Neural cell (in vitro differentiated cells): Measurements from ENCODE around the gene NT5E. TPM values are rescaled to one million over a fixed set of nuclear protein-coding genes. Genes with fewer than 3 reads are reported as not detected.
"Not testable (repeated sequence)": the region's sequence is repeated elsewhere in the genome, so short reads cannot be mapped to it uniquely, and the experiment has no call there.

ENCODE experiments used
- H2AFZ ChIP-seq: fragments of 200-600, 300-800 bp; sonication (generic), shearing (Covaris generic); 2 replicates; pipeline ENCODE4 v1.6.0; 2014; ENCODE audit warnings: low read depth, mild to moderate bottlenecking, antibody characterized with exemption, low read length, moderate library complexity
- H3F3A ChIP-seq: fragments of 200-600 bp; shearing (Covaris generic); 2 replicates; pipeline ENCODE4 v1.6.1; 2016; ENCODE audit warnings: mild to moderate bottlenecking, moderate library complexity, mixed read lengths, antibody characterized with exemption, low read length; ENCODE audit not compliant: insufficient read depth, poor library complexity, severe bottlenecking
- H3K27ac ChIP-seq: fragments of 200-600, 300-800 bp; sonication (generic), shearing (Covaris generic); 2 replicates; pipeline ENCODE4 v1.5.1; 2014; ENCODE audit warnings: mild to moderate bottlenecking, low read length, moderate library complexity
- H3K27me3 ChIP-seq: fragments of 300-800, 200-600 bp; sonication (generic), shearing (Covaris generic); 2 replicates; pipeline ENCODE4 v1.6.0; 2014; ENCODE audit warnings: mild to moderate bottlenecking, low read depth, low read length, moderate library complexity; ENCODE audit not compliant: insufficient read depth
- H3K36me3 ChIP-seq: fragments of 300-800, 200-600 bp; sonication (generic), shearing (Covaris generic); 2 replicates; pipeline ENCODE4 v1.5.1; 2014; ENCODE audit warnings: mild to moderate bottlenecking, antibody characterized with exemption, low read length, moderate library complexity; ENCODE audit not compliant: insufficient read depth
- H3K4me2 ChIP-seq: fragments of 300-800, 200-600 bp; sonication (generic), shearing (Covaris generic); 2 replicates; pipeline ENCODE4 v1.6.0; 2014; ENCODE audit warnings: mild to moderate bottlenecking, low read length
- H3K4me3 ChIP-seq: fragments of 300-800, 200-600 bp; sonication (generic), shearing (Covaris generic); 2 replicates; pipeline ENCODE4 v1.5.1; 2014; ENCODE audit warnings: mild to moderate bottlenecking, low read length, moderate library complexity
- H3K79me2 ChIP-seq: fragments of 200-600 bp; shearing (Covaris generic); replicated peaks from 2 replicates; pipeline ENCODE4 v1.6.0; 2014; ENCODE audit warnings: mild to moderate bottlenecking, low read length, moderate library complexity; ENCODE audit not compliant: insufficient read depth
- H3K9ac ChIP-seq: fragments of 300-800, 200-600 bp; sonication (generic), shearing (Covaris generic); 2 replicates; pipeline ENCODE4 v1.6.1; 2016; ENCODE audit warnings: mild to moderate bottlenecking, low read length, mixed read lengths
- H3K9me2 ChIP-seq: fragments of 200-600 bp; shearing (Covaris generic); 2 replicates; pipeline ENCODE4 v1.6.1; 2016; ENCODE audit warnings: mild to moderate bottlenecking, low read length, mixed read lengths; ENCODE audit not compliant: insufficient read depth
- H3K9me3 ChIP-seq: fragments of 200-600, 300-800 bp; sonication (generic), shearing (Covaris generic); 2 replicates; pipeline ENCODE4 v1.6.1; 2016; ENCODE audit warnings: mild to moderate bottlenecking, mixed run types, low read length, moderate library complexity, mixed read lengths
- H4K20me1 ChIP-seq: fragments of 200-600 bp; shearing (Covaris generic); 2 replicates; pipeline ENCODE4 v1.6.1; 2016; ENCODE audit warnings: mild to moderate bottlenecking, mixed run types; ENCODE audit not compliant: insufficient read depth
- EP300 ChIP-seq: fragments of 450-650 bp; conservative IDR thresholded peaks from 2 replicates; pipeline ENCODE4 v1.6.1; 2014; ENCODE audit warnings: antibody characterized with exemption, mild to moderate bottlenecking, moderate library complexity; ENCODE audit not compliant: poor library complexity, severe bottlenecking
- EZH2 ChIP-seq: fragments of 200-600, 300-800 bp; shearing (Covaris generic), sonication (generic); IDR thresholded peaks from 2 replicates; pipeline ENCODE4 v1.6.1; 2014; ENCODE audit warnings: antibody characterized with exemption, low read length, borderline replicate concordance, mild to moderate bottlenecking; ENCODE audit not compliant: insufficient read depth, poor library complexity, severe bottlenecking
- MXI1 ChIP-seq: fragments of 450-650 bp; conservative IDR thresholded peaks from 2 replicates; pipeline ENCODE4 v1.6.1; 2014; ENCODE audit warnings: antibody characterized with exemption, mild to moderate bottlenecking; ENCODE audit not compliant: poor library complexity, severe bottlenecking
- POLR2AphosphoS5 ChIP-seq: IDR thresholded peaks from 2 replicates; pipeline ENCODE4 v1.6.1; 2012
- RAD21 ChIP-seq: fragments of 450-650 bp; conservative IDR thresholded peaks from 2 replicates; pipeline ENCODE4 v1.6.1; 2014; ENCODE audit warnings: antibody characterized with exemption, mild to moderate bottlenecking, moderate library complexity
- REST ChIP-seq: IDR thresholded peaks from 2 replicates; pipeline ENCODE4 v1.6.1; 2012; ENCODE audit warnings: borderline replicate concordance
- SMC3 ChIP-seq: fragments of 450-650 bp; conservative IDR thresholded peaks from 2 replicates; pipeline ENCODE4 v1.6.1; 2014; ENCODE audit warnings: antibody characterized with exemption, mild to moderate bottlenecking, moderate library complexity; ENCODE audit not compliant: poor library complexity
- TAF1 ChIP-seq: IDR thresholded peaks from 2 replicates; pipeline ENCODE4 v1.6.1; 2012; ENCODE audit warnings: low read depth
- polyA plus RNA-seq: library from polyadenylated mRNA; depleted of rRNA; stranded (reverse); fragments of >200 nt; gene quantifications from 2 replicates; pipeline ENCODE4 v1.2.3, GENCODE V29; 2014
- TF ChIP-seq, protein P1 (sequence below): fragments of 450-650 bp; IDR thresholded peaks from 2 replicates; pipeline ENCODE4 v1.5.1; 2014; ENCODE audit warnings: antibody characterized with exemption, mild to moderate bottlenecking, moderate library complexity; ENCODE audit not compliant: poor library complexity, severe bottlenecking

Gene NT5E
- polyA plus RNA-seq, 1 donor from 2014 or later: not detected

DNA sequence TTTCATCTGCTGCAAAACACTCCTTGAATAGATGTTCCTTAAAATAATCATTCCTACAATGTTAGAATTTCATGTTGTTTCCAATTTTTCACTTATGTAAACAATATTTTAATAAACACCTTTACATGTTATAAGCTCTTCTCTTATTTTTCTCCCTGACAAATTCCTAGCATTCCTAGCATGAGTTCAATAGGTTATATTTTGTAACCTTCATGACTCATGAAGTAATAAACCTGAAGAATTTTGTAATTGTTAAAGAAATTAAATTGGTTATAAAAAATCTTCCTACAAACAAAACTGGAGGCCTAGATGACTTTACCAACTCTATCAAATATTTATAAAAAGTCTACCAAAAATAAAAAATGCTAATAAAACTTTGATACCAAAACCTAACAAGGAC is 66.3 kb downstream of the NT5E start:
- no peaks in the 10 kb centered on the region for H3F3A ChIP-seq
- no peaks in the 10 kb centered on the region for H3K9me3 ChIP-seq
- H2AFZ ChIP-seq: no peak overlapping the region
- no peak overlapping the region for H3K4me3 ChIP-seq
- H4K20me1 ChIP-seq: no peaks in the 10 kb centered on the region
- peaks cover 9% of the 10 kb centered on the region for H3K36me3 ChIP-seq
- no peak overlapping the region for H3K4me2 ChIP-seq
- no peak overlapping the region for H3K9ac ChIP-seq
- no peaks in the 10 kb centered on the region for H3K9me2 ChIP-seq
- H3K79me2 ChIP-seq: no peaks in the 10 kb centered on the region
- TF ChIP-seq SMC3 (no peak), REST (no peak), EP300 (no peak), EZH2 (no peak), TAF1 (no peak), POLR2AphosphoS5 (no peak), MXI1 (no peak), RAD21 (no peak)
- TF ChIP-seq, protein P1, sequence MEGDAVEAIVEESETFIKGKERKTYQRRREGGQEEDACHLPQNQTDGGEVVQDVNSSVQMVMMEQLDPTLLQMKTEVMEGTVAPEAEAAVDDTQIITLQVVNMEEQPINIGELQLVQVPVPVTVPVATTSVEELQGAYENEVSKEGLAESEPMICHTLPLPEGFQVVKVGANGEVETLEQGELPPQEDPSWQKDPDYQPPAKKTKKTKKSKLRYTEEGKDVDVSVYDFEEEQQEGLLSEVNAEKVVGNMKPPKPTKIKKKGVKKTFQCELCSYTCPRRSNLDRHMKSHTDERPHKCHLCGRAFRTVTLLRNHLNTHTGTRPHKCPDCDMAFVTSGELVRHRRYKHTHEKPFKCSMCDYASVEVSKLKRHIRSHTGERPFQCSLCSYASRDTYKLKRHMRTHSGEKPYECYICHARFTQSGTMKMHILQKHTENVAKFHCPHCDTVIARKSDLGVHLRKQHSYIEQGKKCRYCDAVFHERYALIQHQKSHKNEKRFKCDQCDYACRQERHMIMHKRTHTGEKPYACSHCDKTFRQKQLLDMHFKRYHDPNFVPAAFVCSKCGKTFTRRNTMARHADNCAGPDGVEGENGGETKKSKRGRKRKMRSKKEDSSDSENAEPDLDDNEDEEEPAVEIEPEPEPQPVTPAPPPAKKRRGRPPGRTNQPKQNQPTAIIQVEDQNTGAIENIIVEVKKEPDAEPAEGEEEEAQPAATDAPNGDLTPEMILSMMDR: no peak
- no peaks in the 10 kb centered on the region for H3K27me3 ChIP-seq
- no peak overlapping the region for H3K27ac ChIP-seq

DNA sequence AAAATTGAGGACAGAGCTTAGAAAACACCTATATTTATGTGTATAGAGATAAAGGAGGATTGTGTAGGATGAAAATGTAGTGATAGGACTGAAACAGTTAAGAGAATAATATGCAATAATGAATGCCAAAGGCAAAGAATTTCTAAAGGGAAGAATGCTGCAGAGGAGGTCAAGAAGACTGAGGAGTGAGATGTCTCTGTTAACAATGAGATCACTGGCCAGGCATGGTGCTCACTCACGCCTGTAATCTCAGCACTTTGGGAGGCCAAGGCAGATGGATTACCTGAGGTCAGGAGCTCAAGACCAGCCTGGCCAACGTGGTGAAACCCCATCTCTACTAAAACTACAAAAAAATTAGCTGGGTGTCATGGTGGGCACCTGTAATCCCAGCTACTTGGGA is 74.4 kb downstream of the NT5E start:
- not testable (repeated sequence) for H4K20me1 ChIP-seq, H3K9me2 ChIP-seq, H3K27ac ChIP-seq, H3K27me3 ChIP-seq, H3K9me3 ChIP-seq, H3K79me2 ChIP-seq, H3K4me3 ChIP-seq, H3K4me2 ChIP-seq, H3K36me3 ChIP-seq, H2AFZ ChIP-seq, H3K9ac ChIP-seq, H3F3A ChIP-seq

- H3K4me3 ChIP-seq: no peak overlapping the region
Observed at GRCh38 chr6:85537055-85537494, 87.2 kb downstream of the NT5E start.

More at GRCh38 chr6:85537055-85537494, 87.2 kb downstream of the NT5E start:
- Histone ChIP-seq H4K20me1 (no peaks in the 10 kb centered on the region), H3K27ac (no peak overlapping the region), H3K79me2 (no peaks in the 10 kb centered on the region), H3K9me3 (no peaks in the 10 kb centered on the region), H3K4me2 (no peak overlapping the region), H3F3A (no peaks in the 10 kb centered on the region), H2AFZ (no peak overlapping the region), H3K36me3 (no peaks in the 10 kb centered on the region), H3K27me3 (no peaks in the 10 kb centered on the region), H3K9ac (no peak overlapping the region), H3K9me2 (no peaks in the 10 kb centered on the region)
- peak; percentile 51 for TF ChIP-seq SMC3
- TF ChIP-seq, protein P1: peak; percentile 62
- TF ChIP-seq POLR2AphosphoS5: no peak
- peak; percentile 37 for TF ChIP-seq RAD21
